DOHH2 (cell line): ENCODE data around the gene CERS6.

Experiments used
- H3F3A ChIP-seq: fragments of 200-600 bp; sonication (generic), shearing (Covaris generic); 2 replicates; pipeline ENCODE4 v1.6.0; 2016; ENCODE audit warnings: antibody characterized with exemption, mild to moderate bottlenecking; ENCODE audit not compliant: control insufficient read depth, insufficient read depth
- H3K27ac ChIP-seq: fragments of 200-600 bp; sonication (generic); 2 replicates; pipeline ENCODE4 v1.5.1; 2014; ENCODE audit warnings: low read depth, mild to moderate bottlenecking, low read length, moderate library complexity
- H3K27me3 ChIP-seq: fragments of 200-600 bp; sonication (generic); 2 replicates; pipeline ENCODE4 v1.6.1; 2014; ENCODE audit warnings: mild to moderate bottlenecking, low read length, mixed read lengths; ENCODE audit not compliant: control insufficient read depth
- H3K36me3 ChIP-seq: fragments of 200-600 bp; sonication (generic); 2 replicates; pipeline ENCODE4 v1.6.1; 2014; ENCODE audit warnings: mild to moderate bottlenecking, low read length, moderate library complexity, mixed read lengths; ENCODE audit not compliant: control insufficient read depth
- H3K4me1 ChIP-seq: fragments of 200-600 bp; sonication (generic); 2 replicates; pipeline ENCODE4 v1.6.1; 2014; ENCODE audit warnings: mild to moderate bottlenecking, low read length, mixed read lengths; ENCODE audit not compliant: control insufficient read depth
- H3K4me2 ChIP-seq: fragments of 200-600 bp; sonication (generic); 2 replicates; pipeline ENCODE4 v1.6.0; 2014; ENCODE audit warnings: mild to moderate bottlenecking, low read length, moderate library complexity
- H3K4me3 ChIP-seq: fragments of 200-600 bp; sonication (generic); 2 replicates; pipeline ENCODE4 v1.5.1; 2014; ENCODE audit warnings: mild to moderate bottlenecking, low read length, mixed read lengths
- H3K79me2 ChIP-seq: fragments of 200-600 bp; sonication (generic); 2 replicates; pipeline ENCODE4 v1.6.1; 2014; ENCODE audit warnings: mild to moderate bottlenecking, low read length, mixed read lengths; ENCODE audit not compliant: control insufficient read depth
- H3K9me2 ChIP-seq: fragments of 200-600 bp; sonication (generic); replicated peaks from 2 replicates; pipeline ENCODE4 v1.6.1; 2014; ENCODE audit warnings: mild to moderate bottlenecking, low read length, mixed read lengths; ENCODE audit not compliant: control insufficient read depth
- H3K9me3 ChIP-seq: fragments of 200-600 bp; sonication (generic); 2 replicates; pipeline ENCODE4 v1.6.1; 2014; ENCODE audit warnings: antibody characterized with exemption, low read length, mixed read lengths; ENCODE audit not compliant: control insufficient read depth, insufficient read depth
- H4K20me1 ChIP-seq: fragments of 200-600 bp; sonication (generic); 2 replicates; pipeline ENCODE4 v1.6.0; 2014; ENCODE audit warnings: low read depth, mild to moderate bottlenecking, antibody characterized with exemption, low read length, moderate library complexity; ENCODE audit not compliant: control insufficient read depth, insufficient read depth
- EZH2phosphoT487 ChIP-seq: fragments of 200-600 bp; sonication (generic); IDR thresholded peaks from 2 replicates; pipeline ENCODE4 v1.6.1; 2017; ENCODE audit warnings: borderline replicate concordance, mild to moderate bottlenecking, antibody characterized with exemption, low read length, moderate library complexity, mixed read lengths
- TF ChIP-seq, protein P1 (sequence below): fragments of 200-600 bp; sonication (generic); IDR thresholded peaks from one replicate; pipeline ENCODE4 v1.5.1; 2014; ENCODE audit warnings: antibody characterized with exemption, mild to moderate bottlenecking, low read depth, low read length; ENCODE audit not compliant: poor library complexity, severe bottlenecking

CERS6 gene

DNA sequence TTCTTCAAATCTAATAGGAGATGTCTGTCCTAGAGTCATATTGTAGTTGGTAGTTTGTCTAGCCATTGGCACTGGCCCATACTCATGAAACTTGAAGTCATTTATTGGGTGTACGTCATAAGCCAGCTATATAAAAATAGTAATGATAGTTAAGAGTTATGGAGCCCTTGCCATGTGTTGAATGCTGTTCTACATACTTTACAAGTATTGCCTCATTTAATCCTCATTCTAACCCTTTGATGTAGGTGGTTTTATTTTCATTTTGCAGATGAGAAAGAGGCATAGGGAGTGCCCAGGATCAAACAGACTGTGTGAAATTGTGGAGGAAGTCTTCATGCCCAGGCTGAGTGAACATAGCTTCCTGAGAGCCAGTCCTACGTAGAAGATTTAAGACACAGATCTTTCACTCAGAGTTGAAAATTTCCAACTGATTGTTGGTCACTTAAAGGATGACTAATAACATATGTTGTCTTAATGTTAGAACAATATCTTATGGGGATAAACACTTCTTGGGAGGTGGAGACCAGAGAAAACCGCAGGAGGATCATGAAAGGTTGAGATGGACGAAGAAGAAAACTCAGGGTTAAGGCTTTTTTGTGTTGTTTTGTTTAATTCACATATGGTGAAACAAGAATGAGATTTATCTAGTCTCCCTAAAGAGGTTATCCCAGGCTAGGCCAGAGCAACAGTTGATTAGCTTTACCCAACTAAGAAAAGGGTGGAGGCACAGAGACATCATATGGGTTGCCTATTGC, 156.0 kb downstream of the CERS6 start:
- no peaks in the 10 kb centered on the region for H3K9me3 ChIP-seq
- no peaks in the 10 kb centered on the region for H3K27me3 ChIP-seq
- H3K4me2 ChIP-seq, result no peak overlapping the region

DNA sequence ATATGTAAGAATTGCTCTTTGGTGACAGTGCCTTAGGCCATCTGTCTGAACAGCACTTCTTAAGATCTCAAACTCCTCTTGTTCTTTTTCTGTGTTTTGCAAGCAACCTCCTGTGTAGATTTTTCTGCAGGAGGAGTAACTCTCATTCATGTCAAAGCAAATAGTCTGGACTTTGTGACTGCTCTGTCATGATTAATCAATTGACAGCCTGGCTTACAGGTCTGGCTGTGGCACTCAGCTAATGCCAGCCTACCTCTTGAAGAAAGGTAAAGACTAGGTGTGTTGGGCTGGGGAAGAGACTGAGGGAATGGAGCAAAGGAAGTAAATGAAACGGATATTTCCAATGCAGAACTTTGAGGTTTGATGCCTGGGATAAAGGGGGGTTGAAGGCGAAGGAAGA, 156.6 kb downstream of the CERS6 start:
- no peaks in the 10 kb centered on the region for H3K9me2 ChIP-seq
- H3K4me2 ChIP-seq, result no peak overlapping the region
- no peaks in the 10 kb centered on the region for H3K36me3 ChIP-seq
- H3K9me3 ChIP-seq, result no peaks in the 10 kb centered on the region
- no peaks in the 10 kb centered on the region for H3K27me3 ChIP-seq
- no peaks in the 10 kb centered on the region for H3F3A ChIP-seq
- no peak overlapping the region for H3K27ac ChIP-seq
- no peaks in the 10 kb centered on the region for H3K79me2 ChIP-seq
- no peaks in the 10 kb centered on the region for H3K4me1 ChIP-seq
- H4K20me1 ChIP-seq, result no peaks in the 10 kb centered on the region
- TF ChIP-seq, protein P1, sequence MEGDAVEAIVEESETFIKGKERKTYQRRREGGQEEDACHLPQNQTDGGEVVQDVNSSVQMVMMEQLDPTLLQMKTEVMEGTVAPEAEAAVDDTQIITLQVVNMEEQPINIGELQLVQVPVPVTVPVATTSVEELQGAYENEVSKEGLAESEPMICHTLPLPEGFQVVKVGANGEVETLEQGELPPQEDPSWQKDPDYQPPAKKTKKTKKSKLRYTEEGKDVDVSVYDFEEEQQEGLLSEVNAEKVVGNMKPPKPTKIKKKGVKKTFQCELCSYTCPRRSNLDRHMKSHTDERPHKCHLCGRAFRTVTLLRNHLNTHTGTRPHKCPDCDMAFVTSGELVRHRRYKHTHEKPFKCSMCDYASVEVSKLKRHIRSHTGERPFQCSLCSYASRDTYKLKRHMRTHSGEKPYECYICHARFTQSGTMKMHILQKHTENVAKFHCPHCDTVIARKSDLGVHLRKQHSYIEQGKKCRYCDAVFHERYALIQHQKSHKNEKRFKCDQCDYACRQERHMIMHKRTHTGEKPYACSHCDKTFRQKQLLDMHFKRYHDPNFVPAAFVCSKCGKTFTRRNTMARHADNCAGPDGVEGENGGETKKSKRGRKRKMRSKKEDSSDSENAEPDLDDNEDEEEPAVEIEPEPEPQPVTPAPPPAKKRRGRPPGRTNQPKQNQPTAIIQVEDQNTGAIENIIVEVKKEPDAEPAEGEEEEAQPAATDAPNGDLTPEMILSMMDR, result no peak
- no peak for TF ChIP-seq EZH2phosphoT487
- no peak overlapping the region for H3K4me3 ChIP-seq

More for the DNA sequence above, 156.0 kb downstream of the CERS6 start:
- no peaks in the 10 kb centered on the region for H3K36me3 ChIP-seq
- H3K9me2 ChIP-seq, result no peaks in the 10 kb centered on the region
- no peaks in the 10 kb centered on the region for H4K20me1 ChIP-seq
- no peaks in the 10 kb centered on the region for H3F3A ChIP-seq
- no peak overlapping the region for H3K4me3 ChIP-seq
- no peaks in the 10 kb centered on the region for H3K4me1 ChIP-seq
- no peak overlapping the region for H3K27ac ChIP-seq
- no peaks in the 10 kb centered on the region for H3K79me2 ChIP-seq
- TF ChIP-seq, protein P1, result no peak
- no peak for TF ChIP-seq EZH2phosphoT487

DNA sequence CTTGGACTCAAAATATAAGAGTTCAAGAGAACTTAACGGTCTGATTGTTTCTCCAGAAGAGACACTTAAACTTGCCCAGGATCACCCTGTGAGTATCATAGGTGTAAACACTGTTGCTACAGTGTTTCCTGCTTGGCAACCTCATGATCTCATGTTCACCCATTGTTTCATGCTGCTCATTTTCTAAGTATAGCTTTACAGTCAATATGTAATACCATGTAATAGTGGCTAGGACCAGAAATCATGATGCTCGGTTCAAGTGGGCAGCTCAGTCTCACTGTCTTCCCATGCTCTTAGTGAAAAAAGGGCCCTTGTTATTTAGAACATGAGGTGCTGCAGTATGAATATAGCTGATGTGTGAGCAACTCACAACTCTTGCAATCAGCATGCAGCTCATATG, 157.5 kb downstream of the CERS6 start:
- Histone ChIP-seq H3K27ac (no peak overlapping the region), H3F3A (no peaks in the 10 kb centered on the region), H4K20me1 (no peaks in the 10 kb centered on the region), H3K4me2 (no peak overlapping the region), H3K36me3 (no peaks in the 10 kb centered on the region), H3K79me2 (no peaks in the 10 kb centered on the region), H3K4me1 (no peaks in the 10 kb centered on the region), H3K27me3 (no peaks in the 10 kb centered on the region), H3K9me3 (no peaks in the 10 kb centered on the region), H3K4me3 (no peak overlapping the region), H3K9me2 (no peaks in the 10 kb centered on the region)
- TF ChIP-seq, protein P1, result no peak
- TF ChIP-seq EZH2phosphoT487, result no peak
